ENCODE data around the gene RETREG2. TPM values are rescaled to one million over a fixed set of nuclear protein-coding genes. Genes with fewer than 3 reads are reported as not detected.

Gene RETREG2
- total and polyA plus RNA-seq, 2 of the 8 experiments (the other 6 are each of a cell fraction or from before 2014, with no cell fraction given) = 51.3 to 67.4 TPM

GRCh38 chr2:219177552-219178376, at the start of gene RETREG2 (continued):
- TF ChIP-seq PHF8 (conservative IDR thresholded peaks at IDR 0.05; ENCODE audit: low read depth, low read length) (peak; percentile 43; the same call in 1 of the 2 replicates), SIRT6 (IDR thresholded peaks at IDR 0.05; ENCODE audit: low read length) (no peak), KDM4A (IDR thresholded peaks at IDR 0.05; ENCODE audit: low read depth, low read length, severe bottlenecking) (peak; percentile 85), ASH2L (IDR thresholded peaks at IDR 0.05; ENCODE audit: low read length) (no peak)

Data from H1 (cell line).